NB4 (cell line): ENCODE measurements around the gene MROH2A.

Source experiments
- DNase-seq: peaks from one replicate; pipeline ENCODE4 v3.0.0; 2010; ENCODE audit warnings: low read depth
- H3K4me3 ChIP-seq: one replicate; pipeline ENCODE4 v1.5.1; 2011; ENCODE audit warnings: mild to moderate bottlenecking, low read depth, low read length, moderate library complexity
- MYC ChIP-seq: IDR thresholded peaks from 2 replicates; pipeline ENCODE4 v1.6.1; 2011; ENCODE audit warnings: low read depth, low read length
- POLR2A ChIP-seq: IDR thresholded peaks from 2 replicates; pipeline ENCODE4 v1.6.1; 2011; ENCODE audit warnings: mild to moderate bottlenecking; ENCODE audit not compliant: insufficient read length; ENCODE audit errors: extremely low read depth
- TF ChIP-seq, protein P1 (sequence below): IDR thresholded peaks from one replicate; pipeline ENCODE4 v1.5.1; 2012; ENCODE audit warnings: low read depth, low read length
- TF ChIP-seq, protein P2 (sequence below): IDR thresholded peaks from 2 replicates; pipeline ENCODE4 v1.6.1; 2011; ENCODE audit warnings: low read depth, low read length

The MROH2A gene

DNA sequence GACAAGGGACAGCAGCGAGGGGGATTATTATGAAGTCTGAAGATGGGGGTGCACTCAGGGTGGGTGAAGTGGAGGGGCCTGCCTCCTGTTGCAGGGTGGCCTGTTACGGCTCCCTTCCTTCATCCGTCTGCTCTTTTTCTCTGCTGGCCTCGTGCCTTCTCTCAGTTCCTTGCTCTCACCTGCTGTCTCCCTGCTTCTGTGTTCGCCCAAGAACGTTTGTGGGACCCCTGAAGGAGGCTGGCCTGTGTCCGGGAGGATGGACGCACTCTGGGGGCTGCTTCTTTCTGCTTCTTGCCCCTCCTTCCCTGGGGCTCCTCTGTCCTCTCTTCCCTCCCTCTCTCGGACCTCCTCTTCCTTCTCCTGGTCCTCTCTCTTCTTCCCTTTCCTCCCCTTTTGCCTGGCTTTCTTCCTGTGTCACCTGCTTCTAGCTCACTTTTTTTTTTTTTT, 13.8 kb downstream of the MROH2A start:
- DNase-seq = no peak

DNA sequence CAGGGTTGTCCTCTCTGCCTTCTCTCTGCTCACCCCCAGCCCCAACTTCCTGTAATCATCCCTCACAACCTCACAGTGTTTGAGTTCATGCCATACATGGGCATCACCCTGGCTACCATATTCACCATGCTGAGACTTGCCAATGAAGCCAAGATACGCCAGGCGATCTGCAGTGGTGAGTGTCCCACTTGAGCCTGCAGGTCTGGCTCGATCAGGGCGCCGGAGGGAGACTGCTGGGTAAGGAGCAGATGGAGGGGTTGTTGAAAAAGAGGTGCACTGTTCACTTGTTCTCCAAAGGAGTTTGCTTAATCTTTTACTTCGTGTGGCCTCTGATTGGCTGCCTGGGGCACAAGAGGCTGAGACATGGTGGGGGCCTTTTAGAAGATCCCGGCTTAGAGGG, 14.6 kb downstream of the MROH2A start:
- TF ChIP-seq, protein P1, sequence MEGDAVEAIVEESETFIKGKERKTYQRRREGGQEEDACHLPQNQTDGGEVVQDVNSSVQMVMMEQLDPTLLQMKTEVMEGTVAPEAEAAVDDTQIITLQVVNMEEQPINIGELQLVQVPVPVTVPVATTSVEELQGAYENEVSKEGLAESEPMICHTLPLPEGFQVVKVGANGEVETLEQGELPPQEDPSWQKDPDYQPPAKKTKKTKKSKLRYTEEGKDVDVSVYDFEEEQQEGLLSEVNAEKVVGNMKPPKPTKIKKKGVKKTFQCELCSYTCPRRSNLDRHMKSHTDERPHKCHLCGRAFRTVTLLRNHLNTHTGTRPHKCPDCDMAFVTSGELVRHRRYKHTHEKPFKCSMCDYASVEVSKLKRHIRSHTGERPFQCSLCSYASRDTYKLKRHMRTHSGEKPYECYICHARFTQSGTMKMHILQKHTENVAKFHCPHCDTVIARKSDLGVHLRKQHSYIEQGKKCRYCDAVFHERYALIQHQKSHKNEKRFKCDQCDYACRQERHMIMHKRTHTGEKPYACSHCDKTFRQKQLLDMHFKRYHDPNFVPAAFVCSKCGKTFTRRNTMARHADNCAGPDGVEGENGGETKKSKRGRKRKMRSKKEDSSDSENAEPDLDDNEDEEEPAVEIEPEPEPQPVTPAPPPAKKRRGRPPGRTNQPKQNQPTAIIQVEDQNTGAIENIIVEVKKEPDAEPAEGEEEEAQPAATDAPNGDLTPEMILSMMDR = no peak
- TF ChIP-seq POLR2A = no peak
- TF ChIP-seq, protein P2, sequence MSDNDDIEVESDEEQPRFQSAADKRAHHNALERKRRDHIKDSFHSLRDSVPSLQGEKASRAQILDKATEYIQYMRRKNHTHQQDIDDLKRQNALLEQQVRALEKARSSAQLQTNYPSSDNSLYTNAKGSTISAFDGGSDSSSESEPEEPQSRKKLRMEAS = no peak
- TF ChIP-seq MYC = no peak
- no peak overlapping the region for H3K4me3 ChIP-seq
- no peak for DNase-seq

More for the DNA sequence above, 13.8 kb downstream of the MROH2A start:
- no peak overlapping the region for H3K4me3 ChIP-seq
- TF ChIP-seq, protein P2 = no peak
- TF ChIP-seq POLR2A = no peak
- TF ChIP-seq MYC = no peak

DNA sequence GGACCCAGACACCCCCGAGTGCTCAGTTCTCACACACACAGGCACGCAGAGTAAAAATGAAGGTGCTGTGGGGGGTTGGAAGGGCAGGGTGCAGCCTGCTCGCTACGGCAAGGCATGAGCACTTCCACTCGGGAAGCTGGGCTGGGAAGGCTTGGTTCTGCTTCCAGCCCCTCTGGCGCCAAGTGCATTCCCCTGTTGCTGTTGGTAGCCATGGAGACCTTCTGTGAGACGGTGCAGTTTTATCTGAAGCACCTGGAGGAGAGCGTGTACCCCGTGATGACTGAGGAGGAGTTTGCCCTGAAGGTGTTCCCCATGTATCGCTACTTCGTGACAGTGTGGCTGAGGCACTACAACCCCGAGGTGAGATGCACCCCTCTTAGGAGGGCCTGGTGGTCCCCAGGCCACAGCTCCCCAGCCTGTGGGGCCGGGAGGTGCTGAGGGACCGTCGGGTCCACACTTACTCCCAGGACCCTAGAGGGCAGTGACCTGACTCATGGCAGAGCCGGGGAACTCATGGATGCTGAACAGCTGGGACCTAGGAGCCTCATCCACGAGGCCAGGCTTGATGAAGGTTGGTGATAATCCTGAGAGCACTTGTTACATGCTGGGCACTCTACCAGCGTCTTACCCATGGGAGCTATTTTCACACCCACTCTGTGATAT, 15.5 kb downstream of the MROH2A start:
- TF ChIP-seq, protein P1 = no peak
- no peak for TF ChIP-seq MYC
- TF ChIP-seq POLR2A = no peak
- TF ChIP-seq, protein P2 = no peak
- DNase-seq = no peak
- no peak overlapping the region for H3K4me3 ChIP-seq

DNA sequence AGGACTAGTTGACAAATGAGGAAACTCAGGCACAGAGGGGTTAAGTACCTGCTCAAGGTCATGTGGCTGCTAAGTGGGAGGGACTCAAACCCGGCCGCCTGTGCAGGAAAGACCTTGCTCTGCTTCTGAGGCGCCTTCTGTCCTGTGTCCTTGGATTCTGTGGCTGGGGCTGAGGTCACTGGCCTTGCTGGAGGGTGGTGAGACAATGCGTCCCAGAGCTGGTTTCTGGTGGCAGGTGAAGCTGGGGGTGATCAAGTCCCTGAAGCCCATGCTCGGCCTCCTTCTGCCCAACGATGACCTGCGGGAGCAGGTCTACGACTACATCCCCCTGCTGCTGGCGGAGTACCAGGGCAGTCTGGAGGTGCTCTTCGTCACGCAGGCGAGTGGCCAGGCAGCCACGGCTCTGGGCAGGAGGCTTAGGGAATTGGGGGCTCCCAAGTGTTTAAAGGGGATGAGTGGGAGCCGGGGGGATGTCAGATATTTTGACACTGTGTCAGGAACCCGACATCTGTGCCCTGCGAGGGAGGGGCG, 16.1 kb downstream of the MROH2A start:
- DNase-seq = no peak
- TF ChIP-seq, protein P1 = no peak
- TF ChIP-seq MYC = no peak
- TF ChIP-seq, protein P2 = no peak
- no peak for TF ChIP-seq POLR2A
- H3K4me3 ChIP-seq = no peak overlapping the region

DNA sequence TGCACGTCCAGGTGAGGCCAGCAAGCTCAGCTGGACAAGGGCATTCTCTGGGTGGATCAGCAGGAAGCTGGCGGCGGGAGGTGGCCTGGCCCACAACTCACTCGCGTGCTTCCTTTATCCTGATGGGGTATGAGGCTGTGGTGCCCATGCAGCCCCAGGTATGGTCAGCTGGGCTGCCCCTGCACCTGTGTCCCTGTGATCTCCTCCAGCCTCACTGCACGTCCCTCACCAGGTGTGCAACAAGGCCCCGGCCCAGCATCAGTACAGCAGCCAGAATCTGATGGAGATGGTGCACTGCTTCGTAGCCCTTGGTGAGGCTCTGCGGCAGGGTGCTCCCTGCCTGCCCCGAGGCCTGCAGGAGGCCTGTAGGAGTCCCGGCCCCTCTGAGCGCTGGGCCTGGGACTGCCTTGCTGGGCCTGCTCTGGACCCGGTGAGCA, 17.6 kb downstream of the MROH2A start:
- no peak for TF ChIP-seq MYC
- TF ChIP-seq, protein P1 = no peak
- no peak for TF ChIP-seq POLR2A
- TF ChIP-seq, protein P2 = no peak
- DNase-seq = no peak
- no peak overlapping the region for H3K4me3 ChIP-seq

DNA sequence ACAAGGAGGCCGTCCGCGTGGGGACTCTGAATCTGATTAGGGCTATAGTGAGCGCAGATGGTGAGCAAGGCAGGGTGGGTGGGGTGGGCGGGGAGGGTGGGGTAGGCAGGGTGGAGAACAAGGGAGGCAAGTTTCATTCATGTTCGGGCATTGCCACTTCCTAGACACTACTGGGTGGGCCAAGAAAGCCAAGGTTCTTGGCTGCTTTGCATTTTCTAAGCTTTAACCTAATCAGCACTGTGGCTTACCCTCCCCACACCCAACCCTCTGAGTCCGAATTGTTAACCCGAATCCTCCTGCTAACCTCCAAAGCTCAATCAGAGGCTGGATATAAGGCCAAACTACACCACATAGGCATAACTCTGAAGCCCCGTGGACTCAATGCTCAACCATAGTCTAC, 18.1 kb downstream of the MROH2A start:
- H3K4me3 ChIP-seq = no peak overlapping the region
- no peak for DNase-seq
- TF ChIP-seq, protein P2 = no peak
- TF ChIP-seq, protein P1 = no peak
- TF ChIP-seq POLR2A (no peak), MYC (no peak)
